ENCODE results near the gene SLC38A9.
"Not testable (repeated sequence)": the region's sequence is repeated elsewhere in the genome, so short reads cannot be mapped to it uniquely, and the experiment has no call there.

The SLC38A9 gene

DNA sequence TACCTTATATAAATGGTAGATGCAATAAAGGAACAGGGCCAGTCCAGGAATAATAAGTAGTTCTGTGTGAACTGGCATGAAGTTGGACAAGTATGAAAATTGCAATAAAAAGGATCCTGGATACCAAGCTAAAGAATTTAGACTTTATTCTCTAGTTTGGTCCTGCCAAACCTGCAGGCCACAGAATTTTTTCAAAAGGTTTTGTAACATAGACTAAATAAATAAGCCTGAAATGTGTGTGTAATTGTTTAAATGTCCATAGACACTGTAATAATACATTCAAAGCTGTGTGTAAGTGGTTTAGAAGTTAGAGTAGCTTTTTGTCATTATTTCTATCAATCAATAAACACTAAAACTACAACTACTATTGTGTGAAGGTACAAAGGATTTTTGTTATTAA lies 101.6 kb downstream of the SLC38A9 start:
- DNase-seq (ENCODE audit: low read depth), result no peak

DNA sequence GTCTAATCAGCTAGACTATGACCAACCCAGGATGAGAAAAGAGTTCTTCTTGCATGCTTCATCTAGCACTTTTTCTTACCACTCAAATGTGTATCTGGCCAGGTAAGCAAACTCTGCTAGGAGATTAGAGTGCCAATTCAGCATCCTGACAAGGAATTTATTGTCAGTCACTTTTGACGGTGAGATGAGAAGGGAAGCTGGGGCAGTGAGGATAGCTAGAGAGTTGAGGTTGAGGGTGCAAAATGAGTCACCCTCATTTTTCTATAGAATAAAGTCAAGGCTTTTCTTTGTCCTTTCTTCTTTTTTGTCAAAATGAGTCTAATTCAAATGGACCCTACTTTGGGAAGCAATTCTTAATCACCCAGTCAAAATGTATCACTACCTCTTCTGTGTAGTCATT lies 102.7 kb downstream of the SLC38A9 start:
- no peak for DNase-seq (ENCODE audit: low read depth)

DNA sequence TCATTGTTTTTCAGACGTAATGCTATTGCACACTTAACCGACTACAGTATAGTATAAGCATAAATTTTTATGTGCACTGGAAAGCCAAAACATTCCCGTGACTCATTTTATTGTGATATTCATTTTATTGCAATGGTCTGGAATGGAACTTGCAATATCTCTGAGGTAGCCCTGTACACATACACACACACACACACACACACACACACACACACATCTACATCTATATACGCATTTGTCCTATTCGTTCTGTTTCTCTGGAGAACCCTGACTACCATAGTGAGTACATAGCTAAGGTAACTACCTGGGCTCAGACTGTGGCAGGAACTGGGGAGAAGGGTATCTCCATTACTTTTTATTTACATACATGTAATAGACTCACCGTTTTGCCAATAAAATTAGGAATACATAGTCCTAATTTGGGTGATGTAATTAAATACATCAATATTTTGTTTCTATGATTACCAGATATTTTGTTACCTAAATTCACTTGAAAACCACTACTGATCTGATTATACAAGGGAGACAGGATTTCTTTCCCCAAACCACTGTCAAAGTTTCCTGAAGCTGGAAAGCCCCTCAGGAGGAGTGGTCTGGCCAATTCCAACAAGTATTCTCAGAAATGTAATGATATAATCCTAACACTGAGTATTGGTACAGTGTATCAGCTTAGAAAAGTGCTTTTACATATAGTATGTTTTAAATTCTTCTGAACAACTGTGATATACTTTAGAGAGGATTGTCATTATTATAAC lies 103.4 kb downstream of the SLC38A9 start:
- no peak for DNase-seq (ENCODE audit: low read depth)

DNA sequence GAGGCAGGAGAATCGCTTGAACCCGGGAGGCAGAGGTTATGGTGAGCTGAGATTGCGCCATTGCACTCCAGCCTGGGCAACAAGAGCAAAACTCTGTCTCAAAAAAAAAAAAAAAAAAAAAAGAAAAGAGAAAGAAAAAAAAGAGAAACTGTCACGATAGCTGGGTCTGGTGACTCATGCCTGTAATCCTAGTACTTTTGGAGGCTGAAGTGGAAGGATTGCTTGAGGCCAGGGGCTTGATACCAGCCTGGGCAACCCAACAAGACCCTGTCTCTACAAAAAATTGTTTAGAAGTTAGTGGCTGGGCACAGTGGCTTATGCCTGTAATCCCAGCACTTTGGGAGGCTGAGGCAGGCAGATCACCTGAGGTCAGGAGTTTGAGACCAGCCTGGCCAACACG lies 104.8 kb downstream of the SLC38A9 start:
- DNase-seq (ENCODE audit: low read depth), result not testable (repeated sequence)

DNA sequence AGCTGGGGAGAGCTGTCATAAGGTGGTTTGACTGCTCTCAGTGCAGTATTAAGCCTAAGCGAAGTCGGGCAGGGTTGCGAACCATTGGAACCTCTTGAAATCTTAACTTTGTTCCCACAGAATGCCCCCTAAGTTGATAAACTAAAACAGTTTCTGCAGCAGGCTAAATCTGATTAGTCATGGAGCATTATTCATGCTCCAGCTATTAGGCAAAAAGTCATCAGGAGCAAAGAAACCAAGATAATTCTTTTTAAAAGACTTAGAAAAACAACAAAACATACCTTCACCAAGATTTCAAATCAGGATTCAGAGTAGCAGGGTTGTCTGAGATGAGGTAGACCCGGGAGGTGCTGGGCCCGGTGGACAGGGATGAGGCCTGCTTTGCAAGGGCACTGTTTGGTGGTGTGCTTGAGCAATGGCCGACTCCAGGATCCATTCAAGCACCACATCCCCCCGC lies 107.5 kb downstream of the SLC38A9 start:
- no peak for DNase-seq (ENCODE audit: low read depth)

DNA sequence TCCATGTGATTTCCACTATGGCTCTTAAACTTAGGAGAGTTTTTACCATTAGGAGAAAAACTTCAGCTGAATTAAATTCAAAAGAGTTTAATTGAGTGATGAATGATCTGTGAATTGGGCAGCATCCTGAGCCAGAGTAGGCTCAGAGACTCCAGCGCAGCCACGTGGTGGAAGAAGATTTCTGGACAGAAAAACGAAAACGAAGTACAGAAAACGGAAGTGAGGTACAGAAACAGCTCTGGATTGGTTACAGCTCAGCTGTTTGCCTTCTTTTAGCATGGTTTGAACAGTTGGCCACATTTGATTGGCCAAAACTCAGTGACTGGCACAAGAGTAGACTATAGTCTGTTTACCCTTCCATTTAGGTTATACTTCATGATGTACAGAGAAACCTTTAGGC lies 108.2 kb downstream of the SLC38A9 start:
- DNase-seq (ENCODE audit: low read depth), result no peak

DNA sequence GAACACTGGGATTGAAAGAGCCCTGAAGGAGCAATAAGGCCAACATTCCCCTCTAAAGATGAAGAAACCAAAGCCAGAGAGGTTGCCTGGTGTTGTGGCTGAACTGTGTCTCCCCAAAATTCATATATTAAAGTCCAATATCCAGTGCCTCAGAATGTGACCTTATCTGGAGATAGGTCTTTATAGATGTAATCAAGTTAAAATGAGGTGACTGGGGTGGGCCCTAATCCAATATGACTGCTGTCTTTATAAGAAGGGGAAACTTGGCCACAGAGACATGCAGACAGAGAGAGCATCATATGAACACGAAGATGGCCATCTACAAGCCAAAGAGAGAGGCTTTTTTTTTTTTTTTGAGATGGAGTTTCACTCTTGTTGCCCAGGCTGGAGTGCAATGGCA lies 110.5 kb downstream of the SLC38A9 start:
- no peak for DNase-seq (ENCODE audit: low read depth)

DNA sequence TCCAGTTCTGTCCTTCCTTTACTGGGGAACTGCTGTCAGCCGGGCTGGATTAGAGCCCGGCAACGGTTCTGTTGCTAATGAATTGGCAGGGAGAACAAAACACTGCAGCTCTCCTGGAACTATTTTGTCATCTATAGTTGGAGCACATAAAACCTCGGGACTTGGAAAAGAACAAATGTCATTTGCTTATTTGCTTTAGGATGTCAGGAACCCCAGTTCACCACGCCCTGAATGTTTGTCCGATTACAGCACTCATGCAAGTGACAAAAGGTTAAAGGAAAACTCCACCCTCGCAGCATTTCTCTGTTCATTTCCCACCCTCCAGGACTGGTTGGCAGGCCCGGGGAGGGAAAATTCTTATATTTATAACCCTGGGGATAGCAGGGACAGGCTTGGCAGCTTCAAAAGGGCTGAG lies 110.9 kb downstream of the SLC38A9 start:
- no peak for DNase-seq (ENCODE audit: low read depth)

DNA sequence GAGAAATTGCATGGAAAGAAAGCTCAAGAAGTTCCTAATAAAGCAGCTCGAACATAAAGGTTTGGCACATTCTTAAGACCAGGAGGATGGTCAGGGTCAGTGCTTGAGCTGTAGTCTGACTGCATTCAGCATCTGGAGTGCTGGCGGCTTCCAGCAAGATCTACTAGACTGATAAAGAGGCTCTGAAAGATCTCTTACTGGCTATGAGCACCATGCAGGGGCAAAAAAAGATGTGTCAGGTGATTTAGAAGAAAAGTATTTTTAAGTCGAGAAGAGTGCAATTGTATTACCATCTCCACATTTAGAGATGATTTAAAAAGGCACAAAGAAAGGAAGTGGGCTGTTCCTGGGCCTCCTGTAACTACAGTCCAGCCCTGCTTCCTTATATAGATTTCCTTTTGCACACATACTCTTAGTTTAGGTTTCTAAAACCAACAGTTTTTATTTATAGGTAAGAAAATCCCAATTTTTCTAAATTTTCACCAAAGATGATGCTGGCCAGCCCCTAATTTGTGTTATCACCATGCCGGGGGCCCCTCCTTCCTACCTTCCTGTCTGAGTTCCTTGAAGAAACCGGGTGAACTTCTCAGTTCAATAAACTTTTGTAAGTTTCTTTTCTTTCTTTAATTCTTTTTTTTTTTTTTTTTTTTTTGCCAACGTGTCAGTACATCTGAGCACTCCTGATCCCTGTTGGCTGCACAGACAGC lies 111.5 kb downstream of the SLC38A9 start:
- DNase-seq (ENCODE audit: low read depth), result no peak

DNA sequence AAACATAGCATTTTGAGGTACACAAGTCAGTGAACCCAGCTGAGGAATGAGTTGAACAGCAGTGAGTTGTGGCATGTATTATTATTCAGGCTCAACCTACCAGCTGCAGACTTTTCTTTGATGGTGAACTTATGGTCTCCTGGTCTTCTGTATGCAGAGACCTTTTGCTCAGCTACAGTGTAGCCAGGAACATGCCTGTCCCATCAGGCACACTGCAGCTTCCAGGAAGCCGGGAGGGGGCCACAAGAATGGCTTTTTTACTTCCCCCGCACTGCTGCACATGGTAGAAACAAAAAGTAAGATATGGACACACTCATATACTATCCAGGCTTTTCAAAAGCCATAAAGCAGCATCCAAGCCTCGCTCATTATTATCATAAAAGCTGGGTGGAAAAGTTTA lies 112.0 kb downstream of the SLC38A9 start:
- no peak for DNase-seq (ENCODE audit: low read depth)

DNA sequence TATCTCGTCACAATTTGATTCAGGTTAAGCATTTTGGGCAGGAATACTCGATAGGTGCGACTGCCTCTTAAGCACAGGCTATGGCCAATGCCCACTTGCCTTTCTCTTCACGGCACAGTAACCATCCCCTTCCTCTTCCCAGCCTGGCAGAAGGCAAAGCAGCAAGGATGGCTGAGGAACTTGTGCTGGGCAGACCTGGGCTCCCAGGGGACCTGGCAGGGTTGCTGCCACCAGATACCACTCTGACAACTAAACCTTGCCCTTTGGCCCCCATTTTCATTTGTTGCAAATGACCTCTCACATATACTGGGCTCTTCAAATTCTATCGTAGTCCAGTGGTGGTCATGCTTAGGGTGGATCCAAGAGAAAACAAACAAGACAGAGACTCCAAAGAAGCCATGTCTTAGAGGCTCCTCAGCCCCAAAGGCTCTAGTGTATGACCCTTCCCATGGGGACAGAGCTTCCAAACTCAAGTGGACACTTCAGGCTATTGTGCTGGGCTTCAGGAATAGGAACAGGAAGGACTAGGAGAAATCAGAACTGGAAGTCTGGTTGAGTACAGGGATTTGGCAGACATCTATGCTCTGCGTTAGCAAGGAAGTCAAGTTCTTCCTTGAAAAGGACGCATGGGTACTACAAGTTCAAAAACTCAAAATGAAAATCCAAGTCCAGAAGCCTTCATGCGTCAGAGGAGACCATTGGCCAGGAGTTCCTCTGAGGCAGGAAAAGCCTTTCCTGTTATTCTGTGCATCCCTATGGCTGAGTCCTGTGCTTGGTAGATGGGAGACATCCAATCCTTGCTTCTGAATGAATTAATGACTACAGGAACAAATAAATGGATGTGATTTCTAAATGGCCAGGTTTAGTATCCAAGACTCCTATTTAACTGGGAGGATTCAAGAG lies 112.7 kb downstream of the SLC38A9 start:
- DNase-seq (ENCODE audit: low read depth), result no peak

DNA sequence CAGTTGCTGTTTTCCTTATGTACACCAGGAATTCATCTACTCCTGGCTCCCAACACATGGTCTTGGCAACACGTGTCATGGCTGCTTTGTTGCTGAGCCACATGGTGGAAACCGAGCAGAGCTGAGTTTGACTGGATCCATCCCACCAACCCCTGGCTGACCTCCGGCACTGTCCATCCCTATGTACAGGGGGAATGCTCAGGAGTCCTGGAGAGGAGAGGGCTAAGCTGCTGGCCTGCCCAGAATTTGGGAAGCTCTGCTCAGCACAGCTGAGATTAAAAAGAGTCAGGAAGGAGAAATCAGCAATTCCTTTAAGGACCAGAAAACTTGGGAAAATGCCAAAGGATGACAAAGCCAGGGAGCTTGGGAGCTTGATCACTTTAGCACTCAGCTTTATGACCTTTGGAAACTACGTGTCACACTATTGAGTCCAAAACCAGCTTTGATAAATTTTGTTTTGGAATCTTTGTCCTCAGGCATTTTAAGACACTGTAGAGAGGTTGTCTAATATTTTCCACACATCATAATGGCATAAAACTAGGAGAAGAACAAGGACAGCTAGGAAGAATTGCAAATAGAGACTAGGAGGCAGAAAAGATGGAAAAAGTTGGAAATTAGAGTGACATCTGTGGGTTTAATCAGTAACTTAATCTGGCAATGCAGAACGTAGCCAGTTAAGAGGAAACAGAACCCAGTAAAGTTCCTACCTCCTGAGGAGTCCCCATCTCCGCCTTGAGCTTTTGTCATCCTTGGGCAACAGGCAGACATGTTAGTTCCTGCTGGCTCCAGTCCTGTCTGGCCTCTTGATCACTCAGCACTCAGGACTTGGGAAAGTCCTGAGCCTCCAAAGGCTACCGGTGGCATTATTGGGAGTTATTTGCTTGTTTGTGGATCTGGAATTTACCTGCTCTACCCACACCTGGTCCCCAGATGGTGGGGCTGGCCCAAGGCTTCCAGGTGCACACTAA lies 114.8 kb downstream of the SLC38A9 start:
- DNase-seq (ENCODE audit: low read depth), result no peak

DNA sequence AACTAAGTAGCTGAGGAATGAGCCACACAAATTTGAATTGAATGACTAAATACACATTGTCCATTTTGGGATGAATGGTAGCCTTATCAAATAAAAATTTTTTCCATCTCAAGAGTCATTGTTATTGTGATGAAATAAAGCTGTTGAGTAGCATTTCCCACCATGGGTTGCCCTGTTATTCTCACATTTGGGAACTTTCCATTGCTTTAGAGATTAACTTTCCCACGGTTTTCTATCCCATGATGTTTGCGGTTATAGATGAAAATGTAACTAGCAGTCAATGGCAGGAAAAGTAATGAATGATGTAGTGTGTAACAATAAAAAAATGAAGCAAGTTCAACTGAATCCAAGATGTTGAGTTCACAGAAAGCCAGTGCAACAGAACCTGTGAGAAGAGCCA lies 117.5 kb downstream of the SLC38A9 start:
- DNase-seq (ENCODE audit: low read depth), result no peak

DNA sequence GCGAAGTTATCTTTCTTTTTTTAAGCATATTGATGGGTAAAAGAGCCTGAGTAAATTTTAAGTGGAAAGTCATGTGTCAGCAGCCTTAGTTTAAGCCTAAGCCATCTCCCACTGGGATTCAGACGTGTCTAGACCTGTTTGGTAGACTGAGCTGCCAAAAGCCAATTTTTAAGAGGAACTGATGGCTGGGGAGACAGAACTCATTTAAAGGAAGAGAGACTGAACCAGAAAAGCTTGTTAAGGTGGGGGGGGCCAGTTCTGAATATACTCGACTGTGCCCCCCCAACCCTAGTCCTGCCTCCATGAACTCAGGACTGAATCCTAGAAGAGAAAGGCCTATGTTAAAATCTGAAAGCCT lies 119.0 kb downstream of the SLC38A9 start:
- DNase-seq (ENCODE audit: low read depth), result no peak

DNA sequence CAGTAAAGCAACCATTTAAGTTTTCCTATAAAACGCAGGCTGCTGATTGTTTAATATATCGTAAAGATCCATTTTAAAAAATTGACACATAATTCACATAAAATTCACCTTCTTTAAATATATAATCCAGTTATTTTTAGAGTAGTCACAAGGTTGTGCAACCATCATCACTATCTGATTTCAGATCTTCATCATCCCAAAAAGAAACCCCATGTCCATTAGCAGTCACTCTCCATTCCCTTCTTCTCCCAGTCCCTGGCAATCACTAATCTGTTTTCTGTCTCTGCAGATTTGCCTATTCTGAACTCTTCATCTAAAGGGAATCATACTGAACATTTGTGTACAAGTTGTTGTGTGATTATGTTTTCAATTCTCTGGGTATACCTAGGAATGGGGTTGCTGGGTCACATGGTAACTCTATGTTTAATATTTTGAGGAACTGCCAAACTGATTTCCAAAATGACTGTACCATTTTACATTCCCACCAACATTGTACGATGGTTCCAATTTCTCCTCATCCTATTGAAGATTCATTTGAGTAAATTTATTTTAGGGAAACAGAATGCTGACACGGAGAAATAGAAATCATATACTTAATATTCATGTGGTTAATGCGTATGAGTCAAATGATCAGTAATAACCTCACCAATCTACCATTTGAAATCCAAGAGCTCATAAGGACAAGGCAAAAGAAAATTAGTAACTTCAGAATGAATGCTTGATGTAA lies 119.6 kb downstream of the SLC38A9 start:
- DNase-seq (ENCODE audit: low read depth), result no peak

DNA sequence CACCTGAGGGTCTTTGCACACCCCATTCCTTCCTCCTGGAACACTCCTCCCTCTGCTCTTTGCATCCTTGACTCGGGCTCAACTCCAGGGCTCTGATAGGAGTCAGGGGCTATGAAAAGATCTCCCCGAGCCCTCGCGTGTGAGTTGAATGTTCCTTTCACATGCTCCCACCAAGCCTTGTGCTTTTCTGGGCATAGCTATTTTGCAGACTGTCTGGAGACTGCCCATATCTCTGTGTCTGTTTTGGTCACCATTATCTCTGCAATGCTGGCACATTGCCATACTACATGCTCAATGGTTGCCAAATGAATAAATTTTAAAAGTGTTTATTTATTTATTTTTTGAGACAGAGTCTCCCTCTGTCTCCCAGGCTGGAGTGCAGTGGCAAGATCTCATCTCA lies 120.4 kb downstream of the SLC38A9 start:
- no peak for DNase-seq (ENCODE audit: low read depth)

DNA sequence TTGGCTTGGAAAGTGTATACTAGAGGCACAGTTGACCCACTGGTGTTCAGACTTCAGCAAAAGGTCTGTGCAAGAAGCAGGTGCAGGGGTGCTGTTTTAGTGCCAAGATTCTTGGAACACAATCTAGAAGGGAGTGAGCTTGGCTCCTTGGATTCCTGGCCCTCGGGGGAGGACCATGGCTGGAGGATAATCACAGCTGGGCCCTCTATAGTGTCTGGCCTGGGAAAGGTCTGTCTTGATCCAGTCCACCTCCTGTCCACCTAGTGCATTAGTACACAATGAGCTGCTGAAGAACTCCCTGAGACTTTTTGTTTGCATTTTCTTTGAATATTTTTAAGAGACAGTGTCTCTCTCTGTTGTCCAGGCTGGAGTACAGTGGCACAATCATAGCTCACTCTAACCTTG lies 126.9 kb downstream of the SLC38A9 start:
- no peak for DNase-seq (ENCODE audit: low read depth)

DNA sequence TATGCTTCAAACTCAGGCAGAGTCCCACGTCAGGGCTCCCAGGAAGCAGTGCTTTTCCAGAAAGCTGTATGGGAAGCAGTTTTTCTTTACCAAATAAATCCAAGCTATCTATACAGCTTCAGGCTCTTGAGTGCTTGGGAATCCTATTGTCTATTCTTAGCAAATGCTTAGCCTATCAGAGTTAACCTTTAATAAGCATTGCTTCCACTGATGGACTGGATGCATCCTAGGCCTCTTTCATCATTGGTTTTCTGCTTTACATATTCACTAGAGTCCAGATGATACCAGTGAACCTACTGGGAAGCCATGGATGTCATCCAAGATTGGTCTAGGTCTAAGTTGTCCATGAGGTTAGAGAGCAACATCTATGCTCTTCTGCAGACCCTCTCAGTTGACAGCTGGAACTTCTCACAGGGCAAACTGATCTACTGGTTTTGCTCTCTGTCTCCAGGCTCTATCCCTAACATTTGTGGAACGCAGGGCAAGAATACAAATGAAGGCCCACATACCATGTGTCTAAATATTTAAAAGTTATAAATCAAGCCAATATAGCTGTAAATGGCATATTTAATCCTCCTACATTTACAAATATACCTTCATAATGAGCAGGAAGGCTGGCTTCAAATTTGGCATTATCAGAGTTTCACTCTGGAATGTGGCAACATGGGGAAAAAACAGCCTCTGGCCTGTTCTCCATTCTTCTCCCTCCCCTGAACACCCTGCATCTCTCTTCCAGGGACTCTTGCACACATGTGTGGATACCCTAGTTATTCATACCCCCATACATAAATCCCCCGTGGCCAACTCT lies 127.5 kb downstream of the SLC38A9 start:
- no peak for DNase-seq (ENCODE audit: low read depth)

DNA sequence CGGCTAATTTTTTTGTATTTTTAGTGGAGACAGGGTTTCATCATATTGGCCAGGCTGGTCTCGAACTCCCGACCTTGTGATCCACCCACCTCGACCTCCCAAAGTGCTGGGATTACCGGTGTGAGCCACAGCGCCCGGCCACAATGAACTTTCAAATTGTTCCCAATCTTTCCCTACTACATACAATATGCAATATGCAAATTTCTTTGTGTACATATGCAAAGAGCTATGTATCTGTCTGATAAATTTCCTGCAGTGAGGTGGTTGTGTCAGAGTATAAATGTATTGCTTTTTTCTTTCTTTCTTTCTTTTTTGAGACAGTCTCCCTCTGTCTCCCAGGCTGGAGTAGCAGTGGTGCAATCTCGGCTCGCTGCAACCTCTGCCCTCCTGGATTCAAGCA lies 128.5 kb downstream of the SLC38A9 start:
- DNase-seq (ENCODE audit: low read depth), result no peak

DNA sequence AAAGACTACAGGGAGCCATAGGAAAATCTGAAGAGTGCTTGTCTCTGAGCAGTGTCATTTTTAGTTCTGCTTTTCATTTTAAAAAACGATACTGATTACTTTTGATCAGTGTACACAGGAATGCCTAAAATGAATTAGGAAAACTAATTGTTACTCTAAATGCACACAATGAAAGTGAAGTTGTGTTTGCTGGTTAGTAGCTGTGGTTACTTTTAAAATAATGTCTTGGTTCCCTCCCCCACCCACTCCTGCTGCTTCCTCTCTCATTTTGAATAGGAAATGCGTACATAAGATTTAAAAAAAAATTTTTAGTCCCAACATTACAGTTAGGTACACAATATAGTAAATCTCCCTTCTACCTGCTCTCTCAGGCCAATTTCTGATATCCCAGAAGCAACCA lies 129.9 kb downstream of the SLC38A9 start:
- no peak for DNase-seq (ENCODE audit: low read depth)

All from stimulated activated CD8-positive, alpha-beta memory T cell treated with anti-CD3 and anti-CD28 coated beads, Interleukin-15, amount 100 ng/mL, for 24 hours (primary cell).